GM11168 (cell line): ENCODE results near the gene MFSD6L.

Source experiments
- in situ Hi-C: fragments of 300-500 bp; cut with MboI; formaldehyde crosslinking; loops from one replicate; pipeline ENCODE4 v1.12.0; 2022; ENCODE audit warnings: low sequenced_read_pairs; ENCODE audit not compliant: unreplicated experiment

Gene MFSD6L

GRCh38 chr17:8753136-8753975 lies 45.8 kb downstream of the MFSD6L start:
- in situ Hi-C loops: no loop called here

- in situ Hi-C loops: loop anchor here (5.0 kb wide), 1 partner anchor 337 kb away; no protein-coding TSS in a partner anchor
Measured at GRCh38 chr17:8749616-8750015, 49.5 kb downstream of the MFSD6L start.

GRCh38 chr17:8747742-8748141 lies 51.4 kb downstream of the MFSD6L start:
- in situ Hi-C loops: loop anchor here (5.0 kb wide), 1 partner anchor 335 kb away; no protein-coding TSS in a partner anchor
